Stimulated activated CD4-positive, alpha-beta T cell treated with anti-CD3 and anti-CD28 coated beads, TNF-alpha, amount 100 ng/mL, for 1 hour (primary cell): ENCODE measurements around the gene FSCN2.
"Not testable (repeated sequence)": the region's sequence is repeated elsewhere in the genome, so short reads cannot be mapped to it uniquely, and the experiment has no call there.

Experiments used
- DNase-seq, 3 donors: peaks; one replicate each; pipeline ENCODE4 v3.0.0-alpha.2; 2020; ENCODE audit warnings: low read depth in 3 of 3, low spot score in 1 of 3

FSCN2 gene

GRCh38 chr17:81524039-81524864, 3.9 kb upstream of the FSCN2 start:
- DNase-seq = no peak

- DNase-seq = no peak
Measured at GRCh38 chr17:81524865-81525159, 3.4 kb upstream of the FSCN2 start.

- DNase-seq = no peak
Measured at GRCh38 chr17:81526662-81527571, 1.3 kb upstream of the FSCN2 start.

GRCh38 chr17:81528384-81528650, 140 bp downstream of the FSCN2 start:
- no peak for DNase-seq

GRCh38 chr17:81528651-81529436, 667 bp downstream of the FSCN2 start:
- DNase-seq = no peak

GRCh38 chr17:81529437-81529803, 1.2 kb downstream of the FSCN2 start:
- no peak for DNase-seq

GRCh38 chr17:81531013-81531412, 2.8 kb downstream of the FSCN2 start:
- DNase-seq = not testable (repeated sequence)

- not testable (repeated sequence) for DNase-seq
Measured at GRCh38 chr17:81531998-81532404, 3.8 kb downstream of the FSCN2 start.

- no peak for DNase-seq
Measured at GRCh38 chr17:81532490-81533287, 4.5 kb downstream of the FSCN2 start.

- no peak for DNase-seq
Measured at GRCh38 chr17:81533339-81534141, 5.4 kb downstream of the FSCN2 start.

GRCh38 chr17:81534157-81535006, 6.2 kb downstream of the FSCN2 start:
- no peak for DNase-seq

GRCh38 chr17:81535007-81535328, 6.8 kb downstream of the FSCN2 start:
- DNase-seq = no peak

- DNase-seq = no peak
Measured at GRCh38 chr17:81535480-81536298, 7.5 kb downstream of the FSCN2 start.

- no peak for DNase-seq
Measured at GRCh38 chr17:81536299-81537290, 8.4 kb downstream of the FSCN2 start.

- DNase-seq = no peak
Measured at GRCh38 chr17:81537343-81537855, 9.2 kb downstream of the FSCN2 start.

GRCh38 chr17:81537856-81538555, 9.8 kb downstream of the FSCN2 start:
- DNase-seq = no peak
